ENCODE data around the gene RSPH10B2. TPM values are rescaled to one million over a fixed set of nuclear protein-coding genes. Genes with fewer than 3 reads are reported as not detected.
"Not testable (repeated sequence)": the region's sequence is repeated elsewhere in the genome, so short reads cannot be mapped to it uniquely, and the experiment has no call there.

RSPH10B2 gene
- total RNA-seq, 1 experiment from 2014 or later = 0.37 TPM

- POLR2A ChIA-PET; H3K4me1 ChIP-seq (ENCODE audit: control insufficient read depth in 1 of 2, insufficient read depth in 2 of 2, low read length in 2 of 2); H3K36me3 ChIP-seq (ENCODE audit: control insufficient read depth in 1 of 2, insufficient read depth in 2 of 2, low read length in 2 of 2); H3K4me3 ChIP-seq (replicated peaks in 1 of 2; ENCODE audit: low read depth in 1 of 2, low read length in 2 of 2); H3K4me2 ChIP-seq (ENCODE audit: low read length); H4K20me1 ChIP-seq (ENCODE audit: insufficient read depth); H3K27ac ChIP-seq (ENCODE audit: low read depth, low read length); BruUV-seq (replicated peaks); H3K9me3 ChIP-seq (ENCODE audit: control insufficient read depth in 1 of 2, insufficient read depth in 1 of 2, low read depth in 1 of 2, low read length in 2 of 2); H3K79me2 ChIP-seq (ENCODE audit: insufficient read depth, low read length); ATAC-seq; H2AFZ ChIP-seq (ENCODE audit: low read depth, low read length, poor library complexity, severe bottlenecking); H3K27me3 ChIP-seq (ENCODE audit: insufficient read depth, low read length); intact Hi-C loops (cut with micrococcal nuclease); CTCF ChIA-PET; RAD21 ChIA-PET (ENCODE audit: low non-redundant PET in 1 of 2, low total read pairs in 2 of 2, uncharacterized antibody in 2 of 2, unreplicated experiment in 2 of 2); DNase-seq (ENCODE audit: low read depth, low spot score); H3K9ac ChIP-seq (ENCODE audit: low read length); H3K9me2 ChIP-seq (ENCODE audit: insufficient read depth): not testable (repeated sequence)
Observed at GRCh38 chr7:6807393-6807918, 53.6 kb downstream of the RSPH10B2 start.

- H3K4me3 ChIP-seq (replicated peaks in 1 of 2; ENCODE audit: low read depth in 1 of 2, low read length in 2 of 2); H3K79me2 ChIP-seq (ENCODE audit: insufficient read depth, low read length); H4K20me1 ChIP-seq (ENCODE audit: insufficient read depth); H3K27ac ChIP-seq (ENCODE audit: low read depth, low read length); H3K4me1 ChIP-seq (ENCODE audit: control insufficient read depth in 1 of 2, insufficient read depth in 2 of 2, low read length in 2 of 2); ATAC-seq; POLR2A ChIA-PET; H3K9ac ChIP-seq (ENCODE audit: low read length); DNase-seq (ENCODE audit: low read depth, low spot score); H3K9me3 ChIP-seq (ENCODE audit: control insufficient read depth in 1 of 2, insufficient read depth in 1 of 2, low read depth in 1 of 2, low read length in 2 of 2); CTCF ChIA-PET; H3K4me2 ChIP-seq (ENCODE audit: low read length); H3K9me2 ChIP-seq (ENCODE audit: insufficient read depth); BruUV-seq (replicated peaks); intact Hi-C loops (cut with micrococcal nuclease); H3K27me3 ChIP-seq (ENCODE audit: insufficient read depth, low read length); RAD21 ChIA-PET (ENCODE audit: low non-redundant PET in 1 of 2, low total read pairs in 2 of 2, uncharacterized antibody in 2 of 2, unreplicated experiment in 2 of 2); H2AFZ ChIP-seq (ENCODE audit: low read depth, low read length, poor library complexity, severe bottlenecking); H3K36me3 ChIP-seq (ENCODE audit: control insufficient read depth in 1 of 2, insufficient read depth in 2 of 2, low read length in 2 of 2): not testable (repeated sequence)
Observed at GRCh38 chr7:6807959-6808358, 54.1 kb downstream of the RSPH10B2 start.

GRCh38 chr7:6813011-6813410 lies 59.1 kb downstream of the RSPH10B2 start:
- H3K27me3 ChIP-seq (ENCODE audit: insufficient read depth, low read length); H3K9me2 ChIP-seq (ENCODE audit: insufficient read depth); H3K9me3 ChIP-seq (ENCODE audit: control insufficient read depth in 1 of 2, insufficient read depth in 1 of 2, low read depth in 1 of 2, low read length in 2 of 2); DNase-seq (ENCODE audit: low read depth, low spot score); H3K9ac ChIP-seq (ENCODE audit: low read length); H3K36me3 ChIP-seq (ENCODE audit: control insufficient read depth in 1 of 2, insufficient read depth in 2 of 2, low read length in 2 of 2); H2AFZ ChIP-seq (ENCODE audit: low read depth, low read length, poor library complexity, severe bottlenecking); H3K4me1 ChIP-seq (ENCODE audit: control insufficient read depth in 1 of 2, insufficient read depth in 2 of 2, low read length in 2 of 2); H3K27ac ChIP-seq (ENCODE audit: low read depth, low read length); RAD21 ChIA-PET (ENCODE audit: low non-redundant PET in 1 of 2, low total read pairs in 2 of 2, uncharacterized antibody in 2 of 2, unreplicated experiment in 2 of 2); BruUV-seq (replicated peaks); H3K79me2 ChIP-seq (ENCODE audit: insufficient read depth, low read length); intact Hi-C loops (cut with micrococcal nuclease); H4K20me1 ChIP-seq (ENCODE audit: insufficient read depth); ATAC-seq; H3K4me2 ChIP-seq (ENCODE audit: low read length); H3K4me3 ChIP-seq (replicated peaks in 1 of 2; ENCODE audit: low read depth in 1 of 2, low read length in 2 of 2); CTCF ChIA-PET; POLR2A ChIA-PET: not testable (repeated sequence)

- H3K36me3 ChIP-seq (ENCODE audit: control insufficient read depth in 1 of 2, insufficient read depth in 2 of 2, low read length in 2 of 2); H3K27ac ChIP-seq (ENCODE audit: low read depth, low read length); H4K20me1 ChIP-seq (ENCODE audit: insufficient read depth); CTCF ChIA-PET; H3K79me2 ChIP-seq (ENCODE audit: insufficient read depth, low read length); RAD21 ChIA-PET (ENCODE audit: low non-redundant PET in 1 of 2, low total read pairs in 2 of 2, uncharacterized antibody in 2 of 2, unreplicated experiment in 2 of 2); intact Hi-C loops (cut with micrococcal nuclease); H3K4me2 ChIP-seq (ENCODE audit: low read length); H2AFZ ChIP-seq (ENCODE audit: low read depth, low read length, poor library complexity, severe bottlenecking); H3K9me3 ChIP-seq (ENCODE audit: control insufficient read depth in 1 of 2, insufficient read depth in 1 of 2, low read depth in 1 of 2, low read length in 2 of 2); ATAC-seq; H3K4me1 ChIP-seq (ENCODE audit: control insufficient read depth in 1 of 2, insufficient read depth in 2 of 2, low read length in 2 of 2); H3K27me3 ChIP-seq (ENCODE audit: insufficient read depth, low read length); POLR2A ChIA-PET; H3K9me2 ChIP-seq (ENCODE audit: insufficient read depth); BruUV-seq (replicated peaks); DNase-seq (ENCODE audit: low read depth, low spot score); H3K4me3 ChIP-seq (replicated peaks in 1 of 2; ENCODE audit: low read depth in 1 of 2, low read length in 2 of 2); H3K9ac ChIP-seq (ENCODE audit: low read length): not testable (repeated sequence)
Observed at GRCh38 chr7:6815470-6815869, 61.6 kb downstream of the RSPH10B2 start.

GRCh38 chr7:6821622-6822021 lies 67.7 kb downstream of the RSPH10B2 start:
- ATAC-seq; H3K9me2 ChIP-seq (ENCODE audit: insufficient read depth); H3K4me3 ChIP-seq (replicated peaks in 1 of 2; ENCODE audit: low read depth in 1 of 2, low read length in 2 of 2); H3K4me1 ChIP-seq (ENCODE audit: control insufficient read depth in 1 of 2, insufficient read depth in 2 of 2, low read length in 2 of 2); H4K20me1 ChIP-seq (ENCODE audit: insufficient read depth); BruUV-seq (replicated peaks); H3K27me3 ChIP-seq (ENCODE audit: insufficient read depth, low read length); H2AFZ ChIP-seq (ENCODE audit: low read depth, low read length, poor library complexity, severe bottlenecking); intact Hi-C loops (cut with micrococcal nuclease); H3K9ac ChIP-seq (ENCODE audit: low read length); H3K27ac ChIP-seq (ENCODE audit: low read depth, low read length); H3K9me3 ChIP-seq (ENCODE audit: control insufficient read depth in 1 of 2, insufficient read depth in 1 of 2, low read depth in 1 of 2, low read length in 2 of 2); RAD21 ChIA-PET (ENCODE audit: low non-redundant PET in 1 of 2, low total read pairs in 2 of 2, uncharacterized antibody in 2 of 2, unreplicated experiment in 2 of 2); H3K4me2 ChIP-seq (ENCODE audit: low read length); H3K36me3 ChIP-seq (ENCODE audit: control insufficient read depth in 1 of 2, insufficient read depth in 2 of 2, low read length in 2 of 2); H3K79me2 ChIP-seq (ENCODE audit: insufficient read depth, low read length); CTCF ChIA-PET; POLR2A ChIA-PET; DNase-seq (ENCODE audit: low read depth, low spot score): not testable (repeated sequence)

Data from HCT116 (cell line).